B cell (primary cell): ENCODE data around the gene CNOT1. TPM values are rescaled to one million over a fixed set of nuclear protein-coding genes. Genes with fewer than 3 reads are reported as not detected.

Experiments used
- ATAC-seq: fragments of 200-7000 bp; cut with Tn5 transposase; one replicate; pipeline ENCODE4 v1.10.0; 2021; ENCODE audit warnings: low read depth, mild to moderate bottlenecking, moderate number of reproducible peaks, moderate library complexity
- CTCF ChIA-PET: fragments of 350-600 bp; sonication (Branson Sonifier 250); formaldehyde crosslinking; loops from one replicate; lab custom pipeline; 2021; ENCODE audit warnings: antibody characterized with exemption, inconsistent platforms; lab: Charles Lee
- POLR2A ChIA-PET: fragments of 350-600 bp; sonication (Branson Sonifier 250); formaldehyde crosslinking; loops from one replicate; lab custom pipeline; 2021; ENCODE audit warnings: antibody characterized with exemption; lab: Charles Lee
- DNase-seq: peaks from one replicate; pipeline ENCODE4 v3.0.0; 2013
- H2AFZ ChIP-seq: 2 replicates; pipeline ENCODE4 v1.6.1; 2012; ENCODE audit warnings: mild to moderate bottlenecking, low read depth, low read length; ENCODE audit not compliant: insufficient read depth, poor library complexity, severe bottlenecking
- H3K27ac ChIP-seq, 2 donors: 1 replicate in 1 of 2; 2 replicates in 1 of 2; pipeline ENCODE4 v1.5.1; 2012 to 2013; ENCODE audit warnings: low read length in 2 of 2, mild to moderate bottlenecking in 2 of 2, moderate library complexity in 1 of 2
- H3K27me3 ChIP-seq, 4 experiments: fragments of 200-600 bp in 1 of 4; sonication (generic) in 1 of 4; replicated peaks in 1 of 4; 1 replicate in 2 of 4; 2 replicates in 2 of 4; pipeline versions ENCODE4 v1.6.1 to v1.7.0; 2013 to 2016; ENCODE audit warnings: low read length in 3 of 4, mild to moderate bottlenecking in 2 of 4, mixed read lengths in 1 of 4, moderate library complexity in 1 of 4; ENCODE audit not compliant: insufficient read depth in 4 of 4, control insufficient read depth in 3 of 4; ENCODE audit errors: control extremely low read depth in 1 of 4
- H3K36me3 ChIP-seq, 2 experiments: replicated peaks in 1 of 2; 1 replicate in 1 of 2; 2 replicates in 1 of 2; pipeline versions ENCODE4 v1.6.1 to v1.7.1; 2013; ENCODE audit warnings: low read length in 1 of 2; ENCODE audit not compliant: insufficient read depth in 2 of 2, control insufficient read depth in 1 of 2; ENCODE audit errors: control extremely low read depth in 1 of 2, extremely low read depth in 1 of 2
- H3K4me1 ChIP-seq, 2 donors: fragments of 200-600 bp in 1 of 2; sonication (generic) in 1 of 2; 1 replicate in 1 of 2; 2 replicates in 1 of 2; pipeline versions ENCODE4 v1.5.1 to v1.6.1; 2013 to 2017; ENCODE audit warnings: low read length in 2 of 2; ENCODE audit not compliant: control insufficient read depth in 2 of 2, insufficient read depth in 2 of 2
- H3K4me2 ChIP-seq: replicated peaks from 2 replicates; pipeline ENCODE3; 2012; ENCODE audit warnings: mild to moderate bottlenecking, low read depth, low read length; ENCODE audit not compliant: poor library complexity, severe bottlenecking
- H3K4me3 ChIP-seq, 5 experiments: fragments of 200-600 bp in 1 of 5; sonication (generic) in 1 of 5; 1 replicate in 3 of 5; 2 replicates in 2 of 5; pipeline versions ENCODE4 v1.5.1 to v1.7.0; 2011 to 2016; ENCODE audit warnings: low read length in 4 of 5, mild to moderate bottlenecking in 4 of 5, low read depth in 2 of 5, control low read depth in 1 of 5, moderate library complexity in 1 of 5; ENCODE audit not compliant: insufficient read depth in 1 of 5; ENCODE audit errors: control extremely low read depth in 1 of 5, extremely low read depth in 1 of 5
- H3K79me2 ChIP-seq: fragments of 200-600 bp; sonication (generic); one replicate; pipeline ENCODE4 v1.6.0; 2016; ENCODE audit warnings: low read length; ENCODE audit not compliant: control insufficient read depth, insufficient read depth
- H3K9ac ChIP-seq: fragments of 200-600 bp; sonication (generic); 2 replicates; pipeline ENCODE4 v1.6.1; 2017; ENCODE audit warnings: mild to moderate bottlenecking, low read length, moderate library complexity
- H3K9me3 ChIP-seq, 3 donors: one replicate each; pipeline versions ENCODE4 v1.6.1 to v1.7.1; 2013; ENCODE audit warnings: low read length in 2 of 3; ENCODE audit not compliant: control insufficient read depth in 2 of 3, insufficient read depth in 1 of 3; ENCODE audit errors: control extremely low read depth in 1 of 3
- H4K20me1 ChIP-seq: 2 replicates; pipeline ENCODE4 v1.6.0; 2012; ENCODE audit warnings: mild to moderate bottlenecking, low read length; ENCODE audit not compliant: insufficient read depth, control insufficient read depth, poor library complexity, severe bottlenecking
- H3K27ac Mint-ChIP-seq: one replicate; pipeline ENCODE4 v1.8.0; 2021; ENCODE audit warnings: mixed read lengths
- H3K27me3 Mint-ChIP-seq: one replicate; pipeline ENCODE4 v1.8.0; 2021; ENCODE audit warnings: mixed read lengths
- H3K4me1 Mint-ChIP-seq: one replicate; pipeline ENCODE4 v1.8.0; 2021; ENCODE audit warnings: mixed read lengths
- H3K4me3 Mint-ChIP-seq: one replicate; pipeline ENCODE4 v1.8.0; 2021; ENCODE audit warnings: mixed read lengths
- H3K9me3 Mint-ChIP-seq: one replicate; pipeline ENCODE4 v1.8.0; 2022; ENCODE audit warnings: mixed read lengths; ENCODE audit not compliant: insufficient read depth
- EZH2 ChIP-seq: IDR thresholded peaks from 2 replicates; pipeline ENCODE4 v1.6.1; 2012; ENCODE audit warnings: borderline replicate concordance, low read depth, mild to moderate bottlenecking, moderate library complexity, low read length; ENCODE audit not compliant: insufficient read depth, poor library complexity, severe bottlenecking
- WGBS: methylation state at CpG from one replicate; pipeline ENCODE4 v1.1.5; 2013; ENCODE audit warnings: missing lambda C conversion rate; ENCODE audit not compliant: insufficient coverage; 5-methylcytosine and 5-hydroxymethylcytosine counted together
- intact Hi-C: fragments of 100-400 bp; cut with micrococcal nuclease; formaldehyde crosslinking; loops from one replicate; pipeline ENCODE4 v1.10.0; 2022
- polyA plus RNA-seq: library from polyadenylated mRNA; depleted of rRNA; stranded (reverse); fragments of >200 nt; gene quantifications from 2 replicates; pipeline ENCODE4 v1.2.3, GENCODE V29; 2012
- total RNA-seq, 2 donors: library from RNA; stranded (reverse); fragments of 120-200 nt in 1 of 2; gene quantifications; 1 replicate in 1 of 2; 2 replicates in 1 of 2; pipeline versions ENCODE4 v1.2.3 to v1.2.4, GENCODE V29; 2013 to 2022
- TF ChIP-seq, protein P1 (sequence below): fragments of 200-600 bp; IDR thresholded peaks from one replicate; pipeline ENCODE4 v1.8.0; 2022; ENCODE audit warnings: antibody characterized with exemption, mild to moderate bottlenecking

The CNOT1 gene
- total and polyA plus RNA-seq, 2 donors (not counting 1 experiment from before 2014, with no cell fraction given) = 211 to 268 TPM

DNA sequence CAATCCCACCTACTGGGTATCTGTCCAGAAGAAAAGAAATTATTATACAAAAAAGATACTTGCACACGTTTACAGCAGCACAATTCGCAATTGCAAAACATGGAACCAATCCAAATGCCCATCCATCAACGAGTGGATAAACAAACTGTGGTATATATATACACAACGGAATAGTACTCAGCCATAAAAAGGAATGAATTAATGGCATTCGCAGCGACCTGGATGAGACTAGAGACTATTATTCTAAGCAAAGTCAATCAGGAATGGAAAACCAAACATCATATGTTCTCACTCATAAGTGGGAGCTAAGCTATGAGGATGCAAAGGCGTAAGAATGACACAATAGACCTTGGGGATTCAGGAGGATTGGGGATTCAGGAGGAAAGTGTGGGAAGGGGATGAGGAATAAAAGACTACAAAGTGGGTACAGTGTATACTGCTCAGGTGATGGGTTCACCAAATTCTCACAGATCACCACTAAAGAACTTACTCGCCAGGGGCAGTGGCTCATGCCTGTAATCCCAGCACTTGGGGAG is 21.0 kb downstream of the CNOT1 start:
- ATAC-seq (no peak), DNase-seq (no peak)
- Mint-ChIP-seq H3K9me3 (no peaks in the 10 kb centered on the region), H3K4me3 (no peak overlapping the region), H3K27ac (no peak overlapping the region), H3K4me1 (peaks cover 17% of the 10 kb centered on the region), H3K27me3 (no peaks in the 10 kb centered on the region)
- no peaks in the 10 kb centered on the region for H3K4me1 ChIP-seq
- CTCF ChIA-PET = interaction anchor here (0.8 kb wide), 1 partner anchor 53 kb away, joined by 3 read pairs; no protein-coding TSS in a partner anchor
- H3K9ac ChIP-seq = no peak overlapping the region
- intact Hi-C loops = no loop called here
- H3K27me3 ChIP-seq = no peaks in the 10 kb centered on the region
- peaks cover 81% of the 10 kb centered on the region for H4K20me1 ChIP-seq
- no peak overlapping the region for H3K4me3 ChIP-seq
- no peak overlapping the region for H3K4me2 ChIP-seq
- peaks cover 98% of the 10 kb centered on the region for H3K79me2 ChIP-seq
- POLR2A ChIA-PET = no interaction called here
- TF ChIP-seq, protein P1, sequence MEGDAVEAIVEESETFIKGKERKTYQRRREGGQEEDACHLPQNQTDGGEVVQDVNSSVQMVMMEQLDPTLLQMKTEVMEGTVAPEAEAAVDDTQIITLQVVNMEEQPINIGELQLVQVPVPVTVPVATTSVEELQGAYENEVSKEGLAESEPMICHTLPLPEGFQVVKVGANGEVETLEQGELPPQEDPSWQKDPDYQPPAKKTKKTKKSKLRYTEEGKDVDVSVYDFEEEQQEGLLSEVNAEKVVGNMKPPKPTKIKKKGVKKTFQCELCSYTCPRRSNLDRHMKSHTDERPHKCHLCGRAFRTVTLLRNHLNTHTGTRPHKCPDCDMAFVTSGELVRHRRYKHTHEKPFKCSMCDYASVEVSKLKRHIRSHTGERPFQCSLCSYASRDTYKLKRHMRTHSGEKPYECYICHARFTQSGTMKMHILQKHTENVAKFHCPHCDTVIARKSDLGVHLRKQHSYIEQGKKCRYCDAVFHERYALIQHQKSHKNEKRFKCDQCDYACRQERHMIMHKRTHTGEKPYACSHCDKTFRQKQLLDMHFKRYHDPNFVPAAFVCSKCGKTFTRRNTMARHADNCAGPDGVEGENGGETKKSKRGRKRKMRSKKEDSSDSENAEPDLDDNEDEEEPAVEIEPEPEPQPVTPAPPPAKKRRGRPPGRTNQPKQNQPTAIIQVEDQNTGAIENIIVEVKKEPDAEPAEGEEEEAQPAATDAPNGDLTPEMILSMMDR = no peak
- no peak for TF ChIP-seq EZH2
- H3K9me3 ChIP-seq = peaks cover 0 to 3% (median 0%) of the 10 kb centered on the region in 3 donors
- H3K36me3 ChIP-seq = peaks cover 1 to 39% of the 10 kb centered on the region in 2 experiments
- no peak overlapping the region for H2AFZ ChIP-seq
- WGBS = no CpG with 5 or more reads among the region's 8 CpGs
- H3K27ac ChIP-seq = no peak overlapping the region

DNA sequence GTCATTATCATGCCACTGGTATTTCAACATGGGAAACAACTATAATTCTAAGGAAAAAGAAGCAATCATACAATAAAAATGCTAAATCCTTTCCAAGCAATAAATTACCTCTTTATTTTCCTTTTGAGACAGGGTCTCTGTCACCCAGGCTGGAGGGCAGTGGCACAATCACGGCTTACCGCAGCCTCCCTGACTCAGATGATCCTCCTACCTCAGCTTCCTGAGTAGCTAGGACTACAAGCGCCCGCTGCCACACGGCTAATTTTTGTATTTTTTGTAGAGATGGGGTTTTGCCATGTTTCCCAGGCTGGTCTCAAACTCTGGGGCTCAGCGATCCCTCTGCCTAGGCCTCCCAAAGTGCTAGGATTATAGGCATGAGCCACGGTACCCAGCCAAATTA is 24.1 kb downstream of the CNOT1 start:
- H3K79me2 ChIP-seq = peaks cover 98% of the 10 kb centered on the region
- H3K9me3 Mint-ChIP-seq = no peaks in the 10 kb centered on the region
- peaks cover 3 to 33% of the 10 kb centered on the region in 2 experiments for H3K36me3 ChIP-seq
- H3K27me3 ChIP-seq = no peaks in the 10 kb centered on the region
- H3K27me3 Mint-ChIP-seq = no peaks in the 10 kb centered on the region
- no peak for DNase-seq
- no peak overlapping the region for H2AFZ ChIP-seq
- H3K4me1 Mint-ChIP-seq = peaks cover 27% of the 10 kb centered on the region
- H3K9ac ChIP-seq = no peak overlapping the region
- H3K4me1 ChIP-seq = peaks cover 9 to 12% of the 10 kb centered on the region in 2 donors
- no peak for ATAC-seq
- H3K4me3 Mint-ChIP-seq = no peak overlapping the region
- H3K4me2 ChIP-seq = no peak overlapping the region
- 100% methylated on average over 1 of the region's 7 CpGs for WGBS
- H3K27ac ChIP-seq = no peak overlapping the region
- H4K20me1 ChIP-seq = peaks cover 84% of the 10 kb centered on the region
- peaks cover 0 to 3% (median 0%) of the 10 kb centered on the region in 3 donors for H3K9me3 ChIP-seq
- CTCF ChIA-PET = no interaction called here
- intact Hi-C loops = no loop called here
- no peak overlapping the region for H3K27ac Mint-ChIP-seq
- POLR2A ChIA-PET = no interaction called here
- no peak overlapping the region for H3K4me3 ChIP-seq
- TF ChIP-seq EZH2 = no peak
- TF ChIP-seq, protein P1 = no peak
